Measurements from ENCODE around the gene NSD2. TPM values are rescaled to one million over a fixed set of nuclear protein-coding genes. Genes with fewer than 3 reads are reported as not detected.
"Not testable (repeated sequence)": the region's sequence is repeated elsewhere in the genome, so short reads cannot be mapped to it uniquely, and the experiment has no call there.

Gene NSD2
- total RNA-seq, 1 donor from 2014 or later = 49.8 TPM

DNA sequence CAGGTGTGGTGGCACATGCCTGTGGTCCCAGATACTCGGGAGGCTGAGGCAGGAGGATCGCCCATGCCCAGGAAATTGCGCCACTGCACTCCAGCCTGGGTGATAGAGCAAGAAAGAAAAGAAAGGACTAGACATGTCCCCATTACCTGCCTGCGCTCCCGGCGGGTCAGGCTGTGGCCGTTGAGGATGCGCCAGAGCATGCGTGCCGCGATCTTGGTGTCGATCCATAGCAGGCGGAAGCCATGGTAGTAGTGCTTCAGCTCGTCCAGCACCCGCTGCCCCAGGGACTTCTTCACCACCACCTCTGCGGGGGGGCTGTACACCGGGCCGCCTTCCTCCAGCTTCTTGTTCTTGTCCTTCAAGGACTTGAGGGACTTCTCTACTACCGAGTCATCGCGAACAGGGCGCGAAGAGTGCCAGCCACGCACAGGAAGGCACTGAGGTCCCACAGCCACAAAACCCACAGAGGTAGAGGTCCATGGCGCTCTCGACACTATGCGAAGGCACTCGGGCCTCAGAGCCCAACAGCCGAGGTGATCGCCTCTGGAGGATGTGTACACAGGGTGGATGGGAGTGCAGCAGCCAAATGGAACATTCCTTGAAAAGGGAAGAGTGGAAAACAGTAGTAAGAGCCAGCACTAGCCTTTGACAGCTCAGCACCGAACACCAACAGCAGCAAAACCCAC is 29.8 kb upstream of the NSD2 start:
- DNase-seq (ENCODE audit: extremely low read depth, low read depth, low spot score) = no peak

DNA sequence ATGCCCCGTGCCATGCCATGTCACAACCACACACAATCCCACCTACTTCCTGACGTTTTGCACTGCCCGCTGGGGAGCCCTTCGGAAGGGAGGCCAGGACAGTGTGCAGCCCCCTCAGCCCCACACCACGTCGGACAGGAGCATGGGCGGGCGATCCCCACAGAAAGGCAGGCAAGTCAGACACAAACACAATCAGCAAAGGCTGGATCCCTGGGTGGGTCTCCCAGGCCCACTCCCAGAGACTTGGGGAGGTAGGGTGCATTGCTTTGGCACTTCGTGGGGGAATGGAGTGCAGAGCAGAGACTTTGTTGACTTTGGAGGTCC is 29.3 kb upstream of the NSD2 start:
- DNase-seq (ENCODE audit: extremely low read depth, low read depth, low spot score) = no peak

DNA sequence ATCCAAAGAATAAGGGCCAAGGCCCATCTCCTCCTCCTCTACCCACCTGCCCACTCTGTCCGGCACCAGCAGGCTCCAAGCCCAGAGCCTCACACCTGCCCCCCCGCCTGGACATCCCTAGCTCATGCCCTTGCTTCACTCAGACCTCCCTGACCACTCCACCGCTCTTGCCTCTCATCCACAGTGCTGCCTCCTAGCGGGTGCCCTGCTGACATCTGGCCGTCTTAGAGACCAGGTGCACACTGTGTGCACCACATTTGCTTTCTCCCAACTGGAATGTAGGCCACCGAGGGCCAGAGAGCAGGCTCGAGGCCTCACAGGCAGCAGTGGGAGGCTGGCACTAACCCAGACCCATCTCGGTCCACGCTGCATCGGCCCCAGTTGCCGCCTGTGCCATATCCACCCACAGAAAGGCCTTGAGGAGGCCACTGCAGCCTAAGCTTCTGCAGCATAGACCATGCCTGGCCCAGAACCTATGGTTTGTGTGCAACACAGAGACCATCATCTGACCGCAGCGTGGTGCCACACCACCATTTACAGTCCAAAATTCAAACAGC is 28.8 kb upstream of the NSD2 start:
- no peak for DNase-seq (ENCODE audit: extremely low read depth, low read depth, low spot score)

DNA sequence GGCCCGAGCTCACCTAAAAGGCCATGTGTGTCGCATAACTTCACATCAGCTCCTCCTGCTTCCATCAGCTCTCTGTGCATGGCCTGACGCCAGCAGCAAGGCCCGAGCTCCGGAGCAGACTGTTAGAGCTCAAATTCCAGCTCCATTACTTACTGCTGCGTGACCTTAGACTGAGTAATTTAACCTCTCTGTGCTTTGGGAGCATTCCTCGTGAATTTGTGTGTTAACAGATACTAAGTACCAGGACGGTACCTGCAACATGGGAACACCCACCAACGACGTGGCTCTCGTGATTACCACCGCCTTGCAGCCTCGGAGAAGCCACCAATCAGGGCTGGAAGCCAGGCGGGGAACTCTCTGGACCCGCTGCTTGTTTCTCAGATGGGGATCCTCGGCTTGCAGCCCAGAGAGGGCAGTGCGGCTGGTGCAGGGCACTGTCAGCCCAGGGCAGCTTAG is 28.2 kb upstream of the NSD2 start:
- DNase-seq (ENCODE audit: extremely low read depth, low read depth, low spot score) = no peak

DNA sequence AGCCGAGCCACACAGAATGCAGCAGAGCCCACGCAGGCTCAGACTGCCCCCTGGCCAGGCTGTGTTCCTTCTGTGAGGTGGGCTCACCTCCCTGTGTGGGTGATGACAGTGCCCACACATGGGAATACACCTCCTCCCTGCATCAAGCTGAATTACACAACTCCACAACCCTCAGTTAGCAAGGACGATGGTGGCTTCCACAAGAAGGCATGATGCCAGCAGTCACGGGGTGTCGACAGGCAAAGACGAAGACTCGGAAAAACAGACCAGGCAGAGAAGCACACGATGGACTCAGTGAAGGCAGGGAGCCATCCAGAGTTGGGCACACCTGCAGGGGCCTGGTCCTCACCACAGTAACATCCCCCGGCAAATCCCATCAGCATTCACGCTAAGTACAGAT is 27.3 kb upstream of the NSD2 start:
- DNase-seq (ENCODE audit: extremely low read depth, low read depth, low spot score) = no peak

DNA sequence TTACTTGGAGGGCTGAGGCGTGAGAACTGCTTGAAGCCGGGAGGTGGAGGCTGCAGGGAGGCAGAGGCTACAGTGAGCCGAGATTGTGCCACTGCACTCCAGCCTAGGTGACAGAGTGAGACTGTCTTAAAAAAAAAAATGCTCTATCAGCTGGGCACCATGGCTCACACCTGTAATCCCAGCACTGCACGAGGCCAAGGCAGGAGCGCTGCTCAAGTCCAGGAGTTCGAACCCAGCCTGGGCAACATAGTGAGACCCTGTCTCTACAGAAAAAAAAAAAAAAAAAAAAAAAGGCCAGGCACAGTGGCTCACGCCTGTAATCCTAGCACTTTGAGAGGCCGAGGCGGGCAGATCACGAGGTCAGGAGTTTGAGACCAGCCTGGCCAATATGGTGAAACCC is 26.6 kb upstream of the NSD2 start:
- not testable (repeated sequence) for DNase-seq (ENCODE audit: extremely low read depth, low read depth, low spot score)

DNA sequence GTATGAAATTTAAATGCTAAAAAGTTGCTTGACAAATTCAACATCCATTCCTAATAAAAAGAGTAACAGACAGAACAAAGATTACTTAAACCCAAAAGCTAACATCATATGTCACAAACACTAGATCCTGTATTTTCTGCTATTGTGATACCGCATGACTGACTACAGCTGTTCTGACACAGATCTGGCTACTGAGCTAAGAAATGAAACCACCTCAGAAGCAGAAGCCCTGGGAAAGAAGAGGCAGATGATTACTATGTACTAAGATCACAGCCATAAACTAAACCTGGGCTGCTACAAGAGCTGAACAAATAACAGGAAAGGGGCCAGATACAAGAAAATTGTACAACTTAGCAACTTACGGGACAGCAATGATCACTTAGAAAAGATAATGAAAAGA is 24.6 kb upstream of the NSD2 start:
- no peak for DNase-seq (ENCODE audit: extremely low read depth, low read depth, low spot score)

DNA sequence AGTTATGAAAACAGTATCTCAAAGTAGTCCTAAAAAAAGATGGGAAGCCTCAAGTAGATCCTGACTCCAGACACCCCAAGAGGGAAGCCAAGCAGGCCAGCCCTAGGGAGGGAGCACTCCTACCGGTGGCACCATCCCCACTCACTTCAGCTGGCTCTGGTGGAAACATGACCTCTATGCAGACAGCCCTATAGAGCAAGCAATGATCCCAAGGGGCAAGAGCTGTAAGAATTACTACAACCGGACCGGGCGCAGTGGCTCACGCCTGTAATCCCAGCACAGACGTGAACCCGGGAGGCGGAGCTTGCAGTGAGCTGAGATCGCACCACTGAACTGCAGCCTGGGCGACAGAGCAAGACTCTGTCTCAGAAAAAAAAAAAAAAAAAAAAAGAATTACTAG is 20.9 kb upstream of the NSD2 start:
- no peak for DNase-seq (ENCODE audit: extremely low read depth, low read depth, low spot score)

DNA sequence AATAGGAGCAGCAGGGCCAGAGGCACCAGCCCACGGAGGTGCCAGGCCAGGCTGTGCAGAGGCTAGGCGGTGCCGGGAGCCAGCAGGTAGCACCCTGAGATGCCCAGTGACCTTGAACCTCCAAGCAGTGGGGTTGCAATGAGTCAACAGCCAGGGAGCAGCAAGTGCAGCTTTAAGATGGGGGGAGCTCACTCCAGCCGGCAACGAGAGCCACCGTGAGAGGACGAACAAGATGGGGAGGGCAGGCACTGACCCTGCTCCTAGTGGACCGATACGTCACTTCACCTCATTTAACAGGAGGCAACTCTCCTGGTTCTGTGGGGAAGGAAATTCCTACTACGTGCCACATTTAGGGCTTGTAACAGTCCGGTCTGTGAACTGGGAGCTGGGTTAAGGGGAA is 20.0 kb upstream of the NSD2 start:
- DNase-seq (ENCODE audit: extremely low read depth, low read depth, low spot score) = no peak

DNA sequence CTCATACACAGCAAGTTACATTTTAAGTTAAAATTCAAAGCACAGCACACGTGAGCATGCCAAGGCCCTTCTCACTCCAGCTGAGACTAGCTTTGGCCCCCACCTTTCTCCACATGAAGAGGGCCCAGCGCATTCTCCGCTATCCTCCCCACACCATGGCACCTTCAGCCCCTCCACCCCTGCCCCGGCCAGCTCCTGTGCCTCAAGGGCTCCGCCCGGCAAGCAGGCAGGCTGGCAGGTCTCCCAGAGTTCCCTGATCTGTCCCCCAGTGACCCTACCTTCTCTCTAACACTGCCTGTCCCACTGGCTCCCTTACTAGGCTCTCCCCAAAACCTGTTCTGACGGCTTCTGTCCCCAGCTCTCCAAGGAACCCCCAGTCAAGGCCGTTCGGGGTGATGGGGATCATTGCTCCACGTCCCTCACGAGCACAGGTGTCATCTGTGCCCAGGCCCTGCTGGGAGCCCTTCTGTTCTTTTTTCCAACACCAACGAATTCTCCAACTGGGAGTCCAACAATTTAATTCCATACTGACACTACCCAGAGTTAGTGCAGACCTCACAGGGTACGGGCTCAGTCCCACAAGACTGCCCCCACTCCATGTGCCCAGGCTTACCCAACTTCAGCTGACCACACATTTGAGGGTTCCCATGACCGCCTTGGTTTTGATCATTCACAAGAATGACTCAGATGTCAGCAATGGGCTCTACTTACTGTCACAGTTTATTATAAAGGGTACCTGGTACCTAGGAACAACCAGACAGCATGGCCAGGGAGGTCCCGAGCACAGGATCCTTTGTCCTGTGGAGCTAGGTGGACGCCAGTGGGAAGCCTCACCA is 19.4 kb upstream of the NSD2 start:
- DNase-seq (ENCODE audit: extremely low read depth, low read depth, low spot score) = no peak

DNA sequence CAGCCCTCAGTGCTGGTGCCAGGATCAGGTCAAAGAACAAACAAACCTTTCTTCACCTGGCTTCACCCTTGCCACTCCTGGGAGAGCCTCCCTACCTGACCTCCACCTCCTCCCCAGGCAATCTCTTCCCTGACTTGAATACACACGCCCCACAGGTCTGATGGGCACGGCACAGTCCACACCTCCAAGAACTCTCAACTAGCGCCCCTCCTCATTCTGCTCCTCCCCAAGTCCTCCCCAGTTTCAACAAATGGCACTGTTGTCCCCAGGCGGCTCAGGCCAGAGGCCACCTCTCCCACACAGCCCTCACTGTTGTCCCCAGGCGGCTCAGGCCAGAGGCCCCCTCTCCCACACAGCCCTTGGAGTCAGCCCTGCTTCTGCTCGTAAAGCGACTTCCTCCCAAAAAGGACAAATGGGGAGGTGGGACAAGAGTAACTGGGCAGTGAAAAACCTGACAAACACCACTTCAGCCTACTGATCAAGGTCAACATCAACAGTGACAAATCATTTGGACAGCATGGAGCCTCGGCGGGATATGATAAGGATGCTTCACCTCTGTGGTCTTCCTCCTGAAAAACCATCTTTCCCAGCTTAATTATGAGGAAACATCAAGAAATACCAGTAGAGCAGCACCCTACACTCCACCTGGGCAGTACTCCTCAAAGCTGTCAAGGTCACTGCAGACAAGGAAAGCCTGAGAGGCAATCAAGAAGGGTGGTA is 18.1 kb upstream of the NSD2 start:
- DNase-seq (ENCODE audit: extremely low read depth, low read depth, low spot score) = no peak

DNA sequence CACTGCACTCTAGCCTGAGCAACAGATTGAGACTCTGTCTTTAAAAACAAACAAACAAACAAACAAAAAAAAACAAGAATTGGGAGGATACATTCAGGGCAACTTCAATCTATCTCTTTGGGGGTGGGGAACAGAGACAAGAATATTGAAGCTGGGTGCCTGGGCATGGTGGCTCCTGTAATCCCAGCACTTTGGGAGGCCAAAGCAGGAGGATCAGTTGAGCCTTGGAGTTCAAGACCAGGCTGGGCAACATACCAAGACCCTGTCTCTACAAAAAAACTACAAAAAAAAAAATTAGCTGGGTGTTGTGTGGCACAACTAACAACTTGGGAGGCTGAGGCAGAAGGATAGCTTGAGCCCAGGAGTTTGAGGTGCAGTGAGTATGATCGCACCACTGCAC is 16.4 kb upstream of the NSD2 start:
- DNase-seq (ENCODE audit: extremely low read depth, low read depth, low spot score) = no peak

DNA sequence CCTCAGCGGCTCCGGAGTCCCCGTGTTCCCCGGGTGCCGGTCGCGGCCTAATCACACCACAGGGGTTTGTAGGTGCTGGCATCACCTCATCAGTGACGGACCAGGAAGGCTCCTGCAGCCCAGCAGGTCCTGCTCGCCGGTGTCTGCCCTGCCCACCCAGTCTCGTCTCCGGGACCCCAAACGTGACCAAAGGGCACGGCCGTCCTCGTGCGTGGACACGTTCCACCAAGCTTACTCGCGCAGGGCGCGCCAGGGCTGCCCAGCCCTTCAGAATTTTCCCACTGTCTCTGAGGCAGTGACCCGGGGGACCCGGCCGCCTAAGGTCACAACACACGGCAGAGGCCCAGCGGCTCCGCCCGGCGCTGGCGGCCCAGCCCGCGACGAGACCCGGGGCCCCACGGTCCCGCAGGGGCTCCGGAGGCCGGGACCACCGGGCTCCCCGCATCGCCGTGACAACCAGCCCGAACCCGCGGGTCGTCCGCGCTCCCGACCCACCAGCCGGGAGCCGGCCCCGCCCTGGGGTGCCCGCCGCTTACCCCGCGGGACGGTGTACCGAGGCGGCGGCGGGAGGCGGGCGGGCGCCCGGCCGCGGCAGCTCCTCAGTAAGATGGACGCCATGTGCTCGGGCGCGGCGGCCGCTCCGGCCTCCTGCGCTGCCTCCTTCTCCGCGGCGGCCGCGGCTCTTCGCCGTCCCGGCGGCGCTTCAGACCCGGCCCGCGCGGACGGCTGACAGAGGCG is 15.7 kb upstream of the NSD2 start:
- no peak for DNase-seq (ENCODE audit: extremely low read depth, low read depth, low spot score)

DNA sequence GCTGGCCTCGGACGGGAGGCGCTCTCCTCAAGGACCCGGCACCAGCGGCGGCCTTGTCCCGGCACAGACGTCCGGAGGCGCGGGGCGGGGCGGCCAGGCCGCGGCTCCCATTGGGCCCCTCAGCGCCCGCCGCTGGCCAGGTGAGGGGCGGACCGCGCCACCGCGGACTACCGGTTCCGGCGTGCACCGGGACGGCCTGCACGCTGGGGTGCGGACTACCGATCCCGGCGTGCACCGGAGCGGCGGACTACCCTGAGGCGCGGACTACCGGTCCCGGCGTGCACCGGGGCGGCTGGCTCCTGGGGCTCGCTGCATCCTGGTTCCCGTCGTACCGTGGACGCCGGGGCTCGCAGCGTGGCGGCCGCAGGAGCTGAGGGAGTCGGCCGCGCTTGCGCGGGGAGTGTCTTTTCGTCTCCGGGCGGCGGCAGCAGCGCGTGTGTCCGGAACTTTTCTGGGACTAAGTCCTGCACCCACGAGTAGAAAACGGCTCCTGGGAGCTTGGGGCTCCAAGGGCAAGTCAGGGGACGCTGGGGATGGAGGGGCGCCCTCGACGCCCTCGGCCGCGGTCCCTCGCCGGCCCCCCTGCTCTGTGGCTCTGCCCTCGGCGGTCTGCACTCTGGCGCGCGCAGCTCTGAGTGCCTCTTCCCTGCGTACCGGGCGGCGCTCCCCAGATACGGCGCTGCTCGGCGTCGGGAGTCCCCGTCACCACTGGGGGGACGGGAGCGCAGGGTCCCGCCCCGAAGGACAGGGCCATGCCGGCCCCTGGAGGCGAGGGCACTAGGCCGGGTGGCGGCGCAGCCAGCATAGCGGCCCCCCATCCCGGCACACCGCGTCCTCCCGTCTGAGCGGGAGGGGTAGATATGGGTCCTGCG is 14.9 kb upstream of the NSD2 start, which contains the start of gene LETM1:
LETM1 (minus strand) TSS at position 86 of the 872 bp plus-strand sequence. CDS start 206 bp downstream, outside the sequence.
- no peak for DNase-seq (ENCODE audit: extremely low read depth, low read depth, low spot score)

DNA sequence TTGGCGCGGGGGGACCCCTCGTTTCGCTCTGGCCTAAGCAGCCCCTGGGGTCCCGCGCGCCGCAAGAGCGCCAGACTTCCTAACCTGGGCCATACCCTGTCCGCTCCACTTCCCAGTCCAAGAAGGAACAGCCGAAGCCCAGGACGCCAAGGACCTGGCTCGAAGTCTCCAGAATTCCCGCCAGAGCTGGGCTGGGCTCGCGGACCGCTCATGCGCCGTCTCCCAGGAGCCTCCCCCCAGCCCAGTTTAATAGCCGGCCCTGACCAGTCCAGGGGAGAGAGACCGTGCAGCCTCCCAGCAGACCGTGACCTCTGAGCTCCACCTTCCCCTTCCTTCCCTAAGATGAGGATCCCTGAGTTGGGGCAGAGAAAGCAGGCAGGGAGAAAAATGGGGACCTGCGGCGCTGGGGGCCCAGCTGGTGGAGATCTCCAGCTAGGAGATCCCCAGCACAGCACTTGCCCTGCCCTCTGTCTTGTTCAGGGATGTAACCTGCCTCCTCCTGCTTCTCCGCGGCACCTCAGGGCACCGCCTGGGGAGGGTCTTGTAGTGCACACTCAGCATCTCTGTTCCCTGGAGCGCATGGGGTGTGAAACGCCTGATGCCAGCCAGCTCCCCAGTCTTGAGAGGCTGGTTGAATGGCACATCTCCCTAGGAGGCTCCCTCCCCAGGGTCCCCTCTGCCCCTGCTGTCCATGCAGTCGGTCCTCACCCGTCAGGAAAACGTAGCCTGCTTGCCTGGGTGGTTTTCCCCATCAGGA is 14.1 kb upstream of the NSD2 start:
- no peak for DNase-seq (ENCODE audit: extremely low read depth, low read depth, low spot score)

DNA sequence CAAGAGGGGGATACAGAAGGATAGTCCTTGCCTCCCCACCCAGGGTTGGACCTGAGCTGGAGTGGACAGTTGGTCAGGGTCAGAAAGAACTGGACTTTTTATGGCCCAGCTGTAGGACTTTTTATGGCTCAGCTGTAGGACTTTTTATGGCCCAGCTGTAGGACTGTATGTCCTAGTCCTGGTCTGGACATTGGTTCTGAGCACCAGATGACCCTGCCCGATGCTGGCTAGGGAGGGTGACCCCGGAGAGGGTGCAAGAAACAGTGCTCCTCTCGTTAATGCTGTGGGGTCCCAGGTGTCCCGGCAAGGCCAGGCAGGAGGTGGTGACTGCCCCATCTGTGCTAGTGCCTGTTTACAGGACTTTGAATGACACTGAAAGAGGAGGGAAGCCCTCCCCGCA is 13.3 kb upstream of the NSD2 start:
- no peak for DNase-seq (ENCODE audit: extremely low read depth, low read depth, low spot score)

DNA sequence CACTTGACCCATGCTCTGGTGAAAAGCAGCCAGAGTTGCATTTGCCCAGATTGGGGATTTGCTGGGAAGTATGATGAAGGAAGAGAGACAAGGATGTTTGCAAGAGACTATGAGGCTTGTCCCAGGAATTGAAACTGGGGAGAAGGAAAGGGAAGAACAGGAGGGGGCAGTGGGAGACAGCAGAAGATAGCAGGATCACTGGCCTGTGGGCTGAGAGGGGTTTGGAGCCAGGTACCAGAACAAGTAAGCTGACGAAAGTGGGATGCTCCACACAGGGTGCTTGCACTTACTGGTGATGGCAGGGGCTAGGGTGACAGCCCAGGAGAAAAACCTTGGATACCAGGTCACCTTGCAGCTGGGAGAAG is 11.8 kb upstream of the NSD2 start:
- DNase-seq (ENCODE audit: extremely low read depth, low read depth, low spot score) = no peak

DNA sequence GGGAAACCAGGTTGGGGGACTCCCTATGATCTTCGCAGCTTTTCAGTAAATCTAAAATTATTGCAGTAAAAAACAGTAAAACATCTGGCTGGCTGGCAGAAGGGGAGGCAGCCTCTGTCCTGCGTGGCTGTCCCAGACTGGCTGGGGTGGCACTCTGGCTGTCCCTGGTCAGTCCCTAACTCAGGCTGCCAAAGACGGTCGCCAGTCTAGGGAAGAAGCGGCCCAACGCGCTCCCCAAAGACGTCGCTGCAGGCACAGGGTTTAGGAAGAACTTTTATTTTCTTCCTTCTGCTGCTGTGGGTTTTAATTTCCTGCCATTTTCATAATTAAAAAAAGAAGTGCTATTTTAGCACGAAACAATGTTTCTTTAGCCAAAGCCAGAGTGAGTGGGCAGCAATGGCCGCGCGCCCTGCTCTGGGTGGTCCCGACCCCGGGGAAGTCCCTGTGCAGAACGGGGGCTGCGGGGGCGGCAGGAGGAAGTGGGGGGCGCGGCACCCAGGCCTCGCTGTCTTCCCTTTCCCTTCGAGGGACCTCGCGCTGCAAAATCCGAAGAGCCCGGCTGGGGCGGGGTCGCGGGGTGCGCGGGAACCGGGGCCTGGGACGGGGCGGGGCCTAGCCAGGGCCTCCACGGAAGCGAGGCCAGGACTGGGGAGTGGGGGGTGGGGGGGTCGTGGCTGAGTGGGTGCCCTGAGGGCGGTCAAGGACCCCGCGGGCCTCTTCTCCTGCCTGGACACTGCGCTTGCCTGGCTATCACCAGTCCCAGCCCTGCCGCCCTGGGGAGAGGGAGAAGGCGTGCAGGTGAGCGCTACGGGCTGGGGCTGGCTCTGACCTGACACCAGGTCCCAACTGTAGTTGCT is 8.9 kb upstream of the NSD2 start:
- DNase-seq (ENCODE audit: extremely low read depth, low read depth, low spot score) = no peak
